DOHH2 (cell line): ENCODE measurements around the gene GPAM.
A peak's percentile ranks its signal among the peaks of the same experiment; 100 is the strongest.

Experiments used
- H3F3A ChIP-seq: fragments of 200-600 bp; sonication (generic), shearing (Covaris generic); 2 replicates; pipeline ENCODE4 v1.6.0; 2016; ENCODE audit warnings: antibody characterized with exemption, mild to moderate bottlenecking; ENCODE audit not compliant: control insufficient read depth, insufficient read depth
- H3K27ac ChIP-seq: fragments of 200-600 bp; sonication (generic); 2 replicates; pipeline ENCODE4 v1.5.1; 2014; ENCODE audit warnings: low read depth, mild to moderate bottlenecking, low read length, moderate library complexity
- H3K27me3 ChIP-seq: fragments of 200-600 bp; sonication (generic); 2 replicates; pipeline ENCODE4 v1.6.1; 2014; ENCODE audit warnings: mild to moderate bottlenecking, low read length, mixed read lengths; ENCODE audit not compliant: control insufficient read depth
- H3K36me3 ChIP-seq: fragments of 200-600 bp; sonication (generic); 2 replicates; pipeline ENCODE4 v1.6.1; 2014; ENCODE audit warnings: mild to moderate bottlenecking, low read length, moderate library complexity, mixed read lengths; ENCODE audit not compliant: control insufficient read depth
- H3K4me1 ChIP-seq: fragments of 200-600 bp; sonication (generic); 2 replicates; pipeline ENCODE4 v1.6.1; 2014; ENCODE audit warnings: mild to moderate bottlenecking, low read length, mixed read lengths; ENCODE audit not compliant: control insufficient read depth
- H3K4me2 ChIP-seq: fragments of 200-600 bp; sonication (generic); 2 replicates; pipeline ENCODE4 v1.6.0; 2014; ENCODE audit warnings: mild to moderate bottlenecking, low read length, moderate library complexity
- H3K4me3 ChIP-seq: fragments of 200-600 bp; sonication (generic); 2 replicates; pipeline ENCODE4 v1.5.1; 2014; ENCODE audit warnings: mild to moderate bottlenecking, low read length, mixed read lengths
- H3K79me2 ChIP-seq: fragments of 200-600 bp; sonication (generic); 2 replicates; pipeline ENCODE4 v1.6.1; 2014; ENCODE audit warnings: mild to moderate bottlenecking, low read length, mixed read lengths; ENCODE audit not compliant: control insufficient read depth
- H3K9me2 ChIP-seq: fragments of 200-600 bp; sonication (generic); replicated peaks from 2 replicates; pipeline ENCODE4 v1.6.1; 2014; ENCODE audit warnings: mild to moderate bottlenecking, low read length, mixed read lengths; ENCODE audit not compliant: control insufficient read depth
- H3K9me3 ChIP-seq: fragments of 200-600 bp; sonication (generic); 2 replicates; pipeline ENCODE4 v1.6.1; 2014; ENCODE audit warnings: antibody characterized with exemption, low read length, mixed read lengths; ENCODE audit not compliant: control insufficient read depth, insufficient read depth
- H4K20me1 ChIP-seq: fragments of 200-600 bp; sonication (generic); 2 replicates; pipeline ENCODE4 v1.6.0; 2014; ENCODE audit warnings: low read depth, mild to moderate bottlenecking, antibody characterized with exemption, low read length, moderate library complexity; ENCODE audit not compliant: control insufficient read depth, insufficient read depth
- CTCF ChIP-seq: fragments of 200-600 bp; sonication (generic); IDR thresholded peaks from one replicate; pipeline ENCODE4 v1.5.1; 2014; ENCODE audit warnings: antibody characterized with exemption, mild to moderate bottlenecking, low read depth, low read length; ENCODE audit not compliant: poor library complexity, severe bottlenecking
- EZH2phosphoT487 ChIP-seq: fragments of 200-600 bp; sonication (generic); IDR thresholded peaks from 2 replicates; pipeline ENCODE4 v1.6.1; 2017; ENCODE audit warnings: borderline replicate concordance, mild to moderate bottlenecking, antibody characterized with exemption, low read length, moderate library complexity, mixed read lengths

Gene GPAM

GRCh38 chr10:112137154-112137987, 46.2 kb downstream of the GPAM start:
- no peak overlapping the region for H3K4me3 ChIP-seq
- no peaks in the 10 kb centered on the region for H3K79me2 ChIP-seq
- no peaks in the 10 kb centered on the region for H3K4me1 ChIP-seq
- no peaks in the 10 kb centered on the region for H3K9me2 ChIP-seq
- H3F3A ChIP-seq, result no peaks in the 10 kb centered on the region
- H3K27ac ChIP-seq, result no peak overlapping the region
- peaks cover 7% of the 10 kb centered on the region for H3K27me3 ChIP-seq
- no peak for TF ChIP-seq EZH2phosphoT487
- TF ChIP-seq CTCF, result peak; percentile 90
- no peaks in the 10 kb centered on the region for H3K36me3 ChIP-seq
- no peaks in the 10 kb centered on the region for H4K20me1 ChIP-seq
- H3K4me2 ChIP-seq, result no peak overlapping the region
- H3K9me3 ChIP-seq, result no peaks in the 10 kb centered on the region

DNA sequence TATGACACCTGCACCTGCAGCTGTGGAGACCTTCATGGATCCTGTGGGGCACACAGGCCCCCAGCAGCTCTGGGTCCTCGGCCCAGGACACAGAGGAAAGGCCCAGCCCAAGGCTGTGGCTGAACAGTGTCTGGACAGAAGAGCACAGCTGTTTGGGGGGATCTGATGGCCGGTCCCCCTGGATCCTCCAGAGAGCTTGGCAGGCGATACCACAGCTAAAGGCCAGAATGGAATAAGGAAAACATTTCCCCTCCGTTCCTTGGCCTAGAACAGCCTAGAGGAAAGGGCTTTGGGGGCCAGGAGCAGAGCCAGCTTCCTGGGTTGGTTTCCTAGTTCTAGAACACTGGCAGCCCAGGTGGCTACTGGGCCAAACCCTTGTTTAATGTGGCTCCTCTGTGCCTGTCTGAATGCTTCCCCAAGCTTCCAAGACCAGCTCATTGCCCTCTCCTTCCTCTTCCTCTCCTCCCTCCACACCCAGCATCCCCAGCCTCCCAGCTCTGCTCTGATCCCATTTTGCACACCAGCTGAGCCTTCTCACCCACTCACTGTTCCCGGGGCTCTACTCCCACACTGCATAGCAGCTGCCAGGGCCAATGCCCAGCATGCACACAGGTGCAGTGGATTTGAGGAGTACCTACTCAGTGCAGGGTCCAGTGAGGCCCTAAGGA, 46.9 kb downstream of the GPAM start:
- peaks cover 7% of the 10 kb centered on the region for H3K27me3 ChIP-seq
- TF ChIP-seq EZH2phosphoT487 (no peak), CTCF (no peak)
- no peaks in the 10 kb centered on the region for H3K4me1 ChIP-seq
- H3K27ac ChIP-seq, result no peak overlapping the region
- no peak overlapping the region for H3K4me2 ChIP-seq
- no peak overlapping the region for H3K4me3 ChIP-seq
- H3K79me2 ChIP-seq, result no peaks in the 10 kb centered on the region
- no peaks in the 10 kb centered on the region for H3K9me2 ChIP-seq
- H3F3A ChIP-seq, result no peaks in the 10 kb centered on the region
- H4K20me1 ChIP-seq, result no peaks in the 10 kb centered on the region
- no peaks in the 10 kb centered on the region for H3K36me3 ChIP-seq
- H3K9me3 ChIP-seq, result no peaks in the 10 kb centered on the region

DNA sequence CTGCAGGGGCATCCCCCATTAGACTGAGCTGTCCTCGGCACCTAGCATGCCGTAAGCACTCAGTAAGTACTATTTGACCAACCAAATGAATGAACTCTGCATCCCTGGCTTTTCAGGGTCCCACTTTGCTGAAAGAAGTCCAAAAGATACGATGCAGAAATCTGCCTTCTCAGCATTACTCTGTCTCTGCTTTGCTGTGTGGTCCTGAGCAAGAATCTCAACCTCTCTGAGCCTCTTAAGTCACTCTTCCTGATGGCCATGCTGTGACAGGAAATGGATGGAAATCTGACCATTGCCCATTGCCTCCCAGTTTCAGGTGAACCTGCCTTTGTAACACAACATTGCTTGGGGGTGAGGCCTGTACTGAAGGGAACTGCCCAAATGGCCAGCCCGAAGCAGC, 48.0 kb downstream of the GPAM start:
- H3K4me3 ChIP-seq, result no peak overlapping the region
- H3K9me3 ChIP-seq, result no peaks in the 10 kb centered on the region
- H4K20me1 ChIP-seq, result no peaks in the 10 kb centered on the region
- TF ChIP-seq CTCF (no peak), EZH2phosphoT487 (no peak)
- no peak overlapping the region for H3K27ac ChIP-seq
- no peak overlapping the region for H3K4me2 ChIP-seq
- H3K9me2 ChIP-seq, result no peaks in the 10 kb centered on the region
- H3K36me3 ChIP-seq, result no peaks in the 10 kb centered on the region
- no peaks in the 10 kb centered on the region for H3K79me2 ChIP-seq
- no peaks in the 10 kb centered on the region for H3K4me1 ChIP-seq
- peaks cover 7% of the 10 kb centered on the region for H3K27me3 ChIP-seq
- no peaks in the 10 kb centered on the region for H3F3A ChIP-seq
